UCSD-AML1 (cell line): ENCODE measurements around the gene SLC25A45.

Source experiments
- DNase-seq: peaks from one replicate; lab custom pipeline; 2025; ENCODE audit not compliant: unreplicated experiment; lab: John Stamatoyannopoulos, UW

Gene SLC25A45

DNA sequence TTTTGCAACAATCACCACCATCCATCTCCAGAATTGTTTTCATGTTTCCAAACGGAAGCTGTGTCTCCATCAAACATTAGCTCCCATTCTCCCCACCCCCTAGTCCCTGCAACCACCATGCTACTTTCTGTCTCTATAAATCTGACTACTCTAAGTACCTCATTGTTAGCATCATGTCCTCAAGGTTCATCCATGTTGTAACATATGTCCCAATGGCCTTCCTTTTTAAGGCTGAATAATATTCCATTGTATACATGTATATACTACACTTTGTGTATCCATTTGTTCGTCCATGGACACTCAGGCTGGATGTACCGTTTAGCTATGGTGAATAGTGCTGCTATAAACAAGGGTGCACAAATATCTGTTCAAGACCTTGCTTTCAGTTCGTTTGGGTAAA is 57.0 kb downstream of the SLC25A45 start:
- no peak for DNase-seq
